Upper lobe of left lung (tissue), 4 donors: ENCODE results near the gene PLG.
"Not testable (repeated sequence)": the region's sequence is repeated elsewhere in the genome, so short reads cannot be mapped to it uniquely, and the experiment has no call there.

Source experiments
- CTCF ChIP-seq, 6 experiments: fragments of 450-650 bp in 4 of 6; fragments of 200-600 bp in 2 of 6; sonication (generic) in 2 of 6; IDR thresholded peaks; one replicate each; pipeline ENCODE4 v1.5.1; 2016 to 2019; ENCODE audit warnings: antibody characterized with exemption in 6 of 6
- POLR2A ChIP-seq, 4 donors: fragments of 450-650 bp; IDR thresholded peaks; one replicate each; pipeline ENCODE4 v1.5.1; 2016 to 2017; ENCODE audit warnings: antibody characterized with exemption in 4 of 4, mild to moderate bottlenecking in 2 of 4

GRCh38 chr6:160802049-160802448 lies 100.0 kb downstream of the PLG start:
- TF ChIP-seq CTCF, POLR2A (IDR thresholded peaks at IDR 0.05): not testable (repeated sequence)
